Astrocyte of the hippocampus (primary cell): ENCODE results near the gene MYLK.

Source experiments
- DNase-seq: peaks from one replicate; pipeline ENCODE4 v3.0.0; 2011; ENCODE audit warnings: low read depth, low spot score

The MYLK gene

GRCh38 chr3:123774474-123774873, 109.7 kb downstream of the MYLK start:
- DNase-seq = no peak

GRCh38 chr3:123773681-123774431, 110.3 kb downstream of the MYLK start:
- DNase-seq = peak; percentile 44

- no peak for DNase-seq
Measured at GRCh38 chr3:123769356-123769743, 114.8 kb downstream of the MYLK start.

- DNase-seq = no peak
Measured at GRCh38 chr3:123768480-123769355, 115.4 kb downstream of the MYLK start.

GRCh38 chr3:123767564-123768292, 116.4 kb downstream of the MYLK start:
- no peak for DNase-seq

GRCh38 chr3:123767009-123767372, 117.1 kb downstream of the MYLK start:
- peak; percentile 16 for DNase-seq

- DNase-seq = peak; percentile 80
Measured at GRCh38 chr3:123766193-123767008, 117.7 kb downstream of the MYLK start.

- no peak for DNase-seq
Measured at GRCh38 chr3:123765475-123766128, 118.5 kb downstream of the MYLK start.

GRCh38 chr3:123764647-123765046, 119.5 kb downstream of the MYLK start:
- DNase-seq = no peak

- no peak for DNase-seq
Measured at GRCh38 chr3:123762805-123763204, 121.3 kb downstream of the MYLK start.

GRCh38 chr3:123760817-123761216, 123.3 kb downstream of the MYLK start:
- DNase-seq = no peak

GRCh38 chr3:123759871-123760270, 124.3 kb downstream of the MYLK start:
- no peak for DNase-seq

GRCh38 chr3:123759311-123759710, 124.8 kb downstream of the MYLK start:
- DNase-seq = peak; percentile 83

- DNase-seq = peak; percentile 90
Measured at GRCh38 chr3:123758081-123758564, 126.0 kb downstream of the MYLK start.

- DNase-seq = no peak
Measured at GRCh38 chr3:123757281-123757940, 126.7 kb downstream of the MYLK start.

GRCh38 chr3:123755501-123755900, 128.6 kb downstream of the MYLK start:
- no peak for DNase-seq

GRCh38 chr3:123755085-123755484, 129.0 kb downstream of the MYLK start:
- no peak for DNase-seq

- no peak for DNase-seq
Measured at GRCh38 chr3:123753286-123753685, 130.8 kb downstream of the MYLK start.

- no peak for DNase-seq
Measured at GRCh38 chr3:123752228-123752627, 131.9 kb downstream of the MYLK start.

GRCh38 chr3:123751433-123751832, 132.7 kb downstream of the MYLK start:
- no peak for DNase-seq
